HG02763 (cell line): Measurements from ENCODE around the gene DHRS3.

Experiments
- ATAC-seq: cut with Tn5 transposase; IDR thresholded peaks from one replicate; pipeline ENCODE4 v1.9.1; 2021; ENCODE audit warnings: mild to moderate bottlenecking, moderate library complexity; ENCODE audit not compliant: unreplicated experiment

DHRS3 gene

DNA sequence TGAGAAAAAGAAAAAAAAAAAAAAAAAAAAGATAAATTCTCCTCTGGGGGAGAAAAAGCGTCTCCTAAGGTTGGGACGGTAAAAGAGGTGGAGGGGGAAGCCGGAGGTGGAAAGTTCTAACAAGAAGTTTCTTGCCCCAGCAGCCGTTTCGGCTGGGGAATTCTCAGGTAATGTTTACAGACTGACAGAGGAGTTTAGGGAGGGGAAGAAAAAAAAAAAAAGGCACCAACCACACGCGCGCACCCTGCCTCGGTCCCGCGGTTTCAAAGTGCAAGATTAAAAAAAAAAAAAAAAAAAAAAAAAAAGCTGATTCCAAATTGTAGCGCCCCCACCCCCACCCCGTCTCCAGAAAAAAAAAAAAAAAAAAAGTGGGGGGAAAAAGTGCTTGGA lies 504 bp downstream of the DHRS3 start:
- no peak for ATAC-seq

DNA sequence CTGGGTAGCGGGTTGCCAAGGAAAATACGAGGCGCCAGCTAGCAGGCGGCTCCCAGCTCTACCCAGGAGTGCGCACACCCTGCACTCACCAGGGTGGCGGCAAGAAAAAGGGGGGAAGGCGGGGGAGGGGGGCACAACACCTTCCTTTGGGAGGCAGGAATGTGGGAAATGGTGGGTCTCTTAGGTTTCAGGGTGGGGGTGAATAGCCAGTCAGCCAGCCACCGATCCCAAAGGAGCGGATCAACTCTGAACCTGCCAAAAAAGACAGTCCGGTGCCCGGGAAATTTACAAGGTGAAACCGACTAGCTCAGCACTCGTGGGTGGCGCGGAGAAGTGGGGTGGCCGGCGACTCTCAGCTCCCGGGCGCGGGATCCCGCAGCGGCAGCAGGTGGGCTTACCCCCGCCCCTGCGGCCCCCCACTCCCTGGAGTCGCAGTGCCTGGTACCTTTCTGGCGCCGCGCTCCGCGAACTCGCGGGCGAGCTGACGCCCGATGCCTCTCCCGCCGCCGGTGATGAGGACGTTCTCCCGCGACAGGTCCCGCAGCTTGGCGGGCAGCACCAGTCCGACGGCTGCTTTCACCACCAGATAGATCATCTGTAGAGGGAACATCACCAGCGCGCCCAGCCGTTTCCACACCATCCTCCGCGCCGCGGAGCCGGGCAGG lies 1.2 kb downstream of the DHRS3 start:
- no peak for ATAC-seq

DNA sequence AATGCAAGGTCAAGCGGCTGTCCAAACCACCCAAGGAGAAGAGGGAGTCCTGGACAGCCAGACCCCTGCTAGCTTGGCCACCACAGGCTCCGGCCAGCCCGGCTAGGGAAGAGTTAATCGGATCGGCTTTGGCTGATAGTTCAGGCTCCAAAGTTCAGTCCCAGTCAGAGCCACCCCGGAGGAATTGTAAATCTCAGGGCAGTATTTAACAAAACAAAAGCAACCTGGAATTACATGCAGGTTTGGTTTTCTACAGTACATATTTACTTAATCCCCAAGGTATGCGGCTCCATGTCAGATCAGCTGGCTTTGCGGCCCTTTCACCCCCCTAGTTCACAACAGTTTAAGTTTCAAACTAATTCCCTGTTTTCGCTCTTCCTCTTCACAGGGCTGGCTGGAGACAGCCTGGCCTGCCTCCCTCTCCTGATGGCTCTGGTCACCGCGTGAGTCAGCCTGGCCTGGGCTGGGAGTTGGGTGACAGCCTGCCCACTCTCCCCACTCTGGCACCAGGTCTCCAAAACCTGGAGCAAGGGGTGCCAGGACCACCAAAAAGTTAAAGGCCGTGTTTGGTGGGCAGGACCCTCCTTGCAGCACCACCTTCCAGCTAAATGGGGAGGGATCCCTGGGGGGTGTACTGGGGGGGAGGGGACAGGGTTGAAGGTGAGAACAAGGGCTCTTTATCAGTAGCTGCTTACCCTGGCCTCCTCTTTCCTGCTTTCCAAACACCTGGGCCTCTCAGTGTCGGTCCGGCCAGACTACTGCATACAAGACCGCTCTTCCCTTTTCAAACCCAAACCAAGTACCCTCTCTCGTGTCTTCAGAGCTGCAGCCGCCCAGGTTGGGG lies 1.9 kb downstream of the DHRS3 start:
- no peak for ATAC-seq

DNA sequence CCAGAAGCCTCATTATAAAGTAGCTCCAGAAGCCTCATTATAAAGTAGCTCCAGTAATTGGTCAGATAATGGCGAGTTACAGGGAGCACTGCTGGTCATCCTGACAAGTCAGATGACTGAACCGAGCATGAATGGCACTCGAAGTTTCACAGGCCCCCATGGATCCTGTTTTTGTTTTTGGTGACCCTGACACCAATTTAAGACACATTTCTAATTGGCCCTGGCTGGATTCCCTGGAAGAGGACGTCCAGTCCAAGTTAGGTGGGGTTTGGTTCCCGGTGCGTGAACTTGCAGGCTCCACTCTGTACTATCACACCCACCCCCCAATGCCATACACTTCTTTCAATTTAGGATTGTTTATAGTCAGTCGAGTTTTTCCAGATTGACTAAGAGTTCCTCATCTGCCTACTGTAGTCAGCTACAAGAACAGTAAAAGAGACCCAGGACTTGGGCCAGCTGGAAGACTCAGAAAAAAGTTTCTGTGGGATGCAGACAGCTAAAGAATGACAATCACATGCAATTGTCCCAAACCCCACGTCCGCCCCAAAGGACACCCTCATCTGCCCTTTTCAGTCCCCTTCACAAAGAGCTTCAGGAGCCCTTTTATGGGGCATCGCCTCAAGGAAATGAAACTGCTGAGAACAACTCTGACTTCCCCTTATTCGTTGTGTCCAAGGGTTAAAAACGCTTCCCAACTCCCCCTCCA lies 2.7 kb downstream of the DHRS3 start:
- no peak for ATAC-seq

DNA sequence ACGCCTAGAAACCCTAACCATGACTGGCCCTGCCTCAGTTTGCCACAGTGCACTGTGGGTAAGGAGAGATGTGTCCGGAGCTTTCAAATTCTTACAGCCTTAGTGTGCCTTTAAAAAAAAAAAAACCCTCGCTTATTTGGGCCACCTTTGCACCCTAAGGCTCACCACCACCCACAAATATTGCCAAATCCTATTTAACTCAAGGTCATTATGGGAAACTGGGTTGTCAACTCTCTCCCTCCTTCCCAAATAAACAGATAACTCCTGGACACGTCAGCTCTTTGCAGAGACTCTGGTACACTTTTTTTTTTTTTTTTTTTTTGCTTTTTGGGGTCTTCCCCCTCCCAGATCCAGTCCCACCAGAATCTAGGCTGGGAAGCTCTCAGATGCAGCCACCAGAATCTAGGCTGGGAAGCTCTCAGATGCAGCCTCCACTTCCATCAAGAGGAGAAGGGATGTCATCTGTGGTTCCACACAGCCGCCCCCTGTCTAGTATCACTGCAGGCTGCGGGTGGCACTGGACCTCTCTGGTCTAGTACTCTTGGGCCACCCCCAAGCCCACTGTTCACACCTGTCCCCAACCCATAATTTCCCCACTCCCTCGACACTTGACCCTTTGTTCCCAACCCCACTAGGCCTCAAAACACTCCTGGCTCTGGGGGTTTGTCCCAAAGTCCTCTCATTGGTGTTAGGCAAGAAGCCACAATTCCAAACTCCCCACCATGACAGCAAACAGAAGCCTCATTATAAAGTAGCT lies 3.4 kb downstream of the DHRS3 start:
- ATAC-seq, result no peak

DNA sequence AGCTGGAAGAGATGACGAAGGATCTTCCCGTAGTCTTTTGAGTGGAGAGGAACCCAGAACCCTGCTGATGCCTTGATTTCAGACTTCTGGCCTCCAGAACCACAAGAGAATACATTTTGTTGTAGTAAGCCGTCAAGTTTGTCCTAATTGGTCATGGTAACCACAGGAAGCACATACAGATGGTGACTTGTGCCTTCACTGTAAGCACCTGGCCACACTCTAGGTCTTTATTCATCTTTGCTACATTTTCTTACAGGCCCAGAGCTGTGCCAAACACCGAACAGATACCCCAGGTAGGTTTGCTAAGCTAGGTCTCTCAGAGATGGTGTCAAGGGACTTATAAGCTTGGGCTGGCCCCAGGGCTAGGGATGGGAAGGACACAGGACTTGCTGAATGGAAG lies 4.8 kb downstream of the DHRS3 start:
- no peak for ATAC-seq

DNA sequence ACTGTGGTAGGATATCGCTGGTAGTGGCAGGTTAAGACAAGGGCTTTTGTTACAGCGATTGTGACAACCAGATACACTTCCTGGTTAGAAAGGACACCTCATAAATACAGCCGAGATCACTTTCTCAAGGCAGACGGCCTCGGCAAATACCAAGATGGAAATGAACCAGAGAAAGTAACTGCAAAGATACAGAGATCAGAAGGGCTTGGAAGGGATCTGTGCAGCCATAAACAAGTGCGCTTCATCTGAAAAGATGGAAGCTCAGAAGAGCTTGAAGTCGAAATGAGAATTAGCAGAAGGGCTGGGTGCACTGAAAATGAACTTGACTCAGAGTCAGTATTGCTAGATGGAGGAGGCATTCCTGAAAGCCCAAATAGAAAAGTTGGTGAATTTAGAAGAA lies 7.1 kb downstream of the DHRS3 start:
- no peak for ATAC-seq

DNA sequence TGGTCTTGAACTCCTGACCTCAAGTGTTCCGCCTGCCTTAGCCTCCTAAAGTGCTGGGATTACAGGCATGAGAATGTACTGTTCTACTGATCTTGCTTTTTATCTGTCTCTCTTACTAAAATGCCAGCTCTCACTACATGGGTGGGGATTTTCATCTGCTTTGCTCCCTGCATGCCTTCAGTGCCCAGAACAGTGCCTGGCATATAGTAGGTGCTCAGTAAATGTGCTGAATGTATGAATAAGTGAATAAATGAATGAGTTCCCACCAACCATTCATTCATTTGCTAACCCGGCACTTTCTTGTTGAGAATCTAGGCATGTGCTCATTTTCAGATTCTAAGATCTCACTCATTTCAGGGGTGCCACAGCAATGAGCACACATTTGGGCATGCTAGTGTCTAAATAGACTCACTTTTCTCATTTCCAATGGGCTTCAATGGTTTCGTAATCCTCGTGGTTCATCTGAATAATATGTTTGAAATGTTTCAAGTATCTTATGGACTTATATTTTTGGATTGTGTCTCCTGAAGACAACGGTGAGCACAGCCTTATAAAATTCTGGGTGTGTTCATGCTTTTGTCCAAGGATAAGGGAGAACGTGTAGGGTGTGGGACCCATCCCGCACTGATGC lies 7.6 kb downstream of the DHRS3 start:
- ATAC-seq, result no peak

DNA sequence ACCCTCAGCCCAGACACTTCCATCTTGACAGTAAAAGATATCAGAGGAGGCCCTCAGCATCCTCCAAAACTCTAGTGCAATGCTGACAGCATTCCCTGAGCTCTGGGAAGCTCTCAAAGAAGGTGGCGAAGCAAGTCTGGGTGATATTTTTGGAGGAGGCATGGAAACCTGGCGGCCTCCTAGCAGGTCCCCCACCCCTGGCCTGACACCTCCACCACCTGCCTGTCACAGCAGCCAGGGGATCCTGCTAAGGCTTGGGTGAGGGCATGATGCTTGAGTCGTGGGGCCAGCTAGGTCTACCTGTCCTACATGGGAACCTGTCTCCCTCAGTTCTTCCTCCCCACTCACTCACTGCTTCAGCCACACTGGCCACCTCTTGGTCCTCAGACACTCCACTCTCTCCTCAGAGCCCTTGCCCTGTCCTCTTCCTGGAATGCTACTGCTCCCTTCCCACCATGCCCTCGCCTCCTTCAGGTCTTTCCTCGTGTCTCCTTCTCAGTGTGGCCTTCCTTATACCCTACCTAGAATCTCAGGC lies 8.5 kb downstream of the DHRS3 start:
- ATAC-seq, result no peak

DNA sequence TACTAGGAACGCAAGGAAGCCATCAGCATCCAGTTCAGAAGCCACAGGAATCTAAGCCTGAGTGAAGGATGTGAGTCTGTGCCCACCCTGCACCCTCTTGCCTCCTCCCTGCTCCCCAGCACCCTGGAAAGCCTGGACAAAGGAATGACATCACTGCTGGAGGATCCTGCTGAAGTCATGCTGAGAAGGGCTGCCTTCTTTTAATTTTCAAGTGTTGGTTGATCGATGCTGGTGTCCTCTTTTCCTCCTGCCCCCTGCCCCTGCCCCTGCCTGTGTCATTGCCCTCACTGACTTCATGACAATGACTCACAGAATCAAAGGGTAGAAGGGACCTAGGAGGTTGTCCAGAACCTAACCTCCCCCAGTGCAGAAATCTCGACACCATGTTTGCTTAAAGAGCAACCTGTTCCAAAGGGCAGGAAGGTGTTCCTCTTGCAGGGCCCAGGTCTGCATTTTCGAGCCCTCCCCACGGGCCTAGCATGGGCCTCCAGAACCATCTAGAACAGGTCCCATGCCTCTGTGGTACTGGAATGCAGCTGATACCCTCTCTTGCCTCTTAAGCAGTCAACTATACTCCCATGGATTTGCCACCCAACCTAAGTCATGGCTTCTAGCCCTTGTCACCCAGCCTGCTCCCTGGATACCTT lies 9.6 kb downstream of the DHRS3 start:
- ATAC-seq, result no peak

DNA sequence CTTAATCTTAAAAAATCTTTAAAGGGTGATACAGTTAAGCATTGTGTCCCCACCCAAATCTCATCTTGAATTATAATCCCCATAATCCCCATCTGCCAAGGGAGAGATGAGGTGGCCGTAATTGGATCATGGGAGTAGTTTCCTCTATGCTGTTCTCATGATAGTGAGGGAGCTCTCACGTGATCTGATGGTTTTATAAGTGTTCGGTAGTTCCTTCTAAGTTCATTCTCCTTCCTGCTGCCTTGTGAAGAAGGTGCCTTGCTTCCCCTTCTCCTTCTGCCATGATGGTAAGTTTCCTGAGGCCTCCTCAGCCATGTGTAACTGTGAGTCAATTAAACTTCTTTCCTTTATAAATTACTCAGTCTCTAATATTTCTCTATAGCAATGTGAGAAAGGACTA lies 10.7 kb downstream of the DHRS3 start:
- no peak for ATAC-seq

DNA sequence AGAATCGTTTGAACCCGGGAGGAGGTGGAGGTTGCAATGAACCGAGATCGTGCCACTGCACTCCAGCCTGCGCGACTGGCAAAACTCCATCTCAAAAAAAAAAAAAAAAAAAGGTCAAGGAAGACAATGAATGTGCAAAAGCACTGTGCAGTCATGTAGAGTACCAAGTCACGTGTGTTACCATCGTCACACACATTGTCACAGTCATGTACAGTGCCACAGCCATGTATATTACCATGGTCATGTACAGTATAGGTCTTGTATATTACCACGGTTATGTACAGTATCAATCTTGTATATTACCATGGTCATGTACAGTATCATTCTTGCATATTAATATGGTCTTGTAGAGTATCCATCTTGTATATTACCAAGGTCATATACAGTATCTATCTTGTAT lies 13.0 kb downstream of the DHRS3 start:
- no peak for ATAC-seq

DNA sequence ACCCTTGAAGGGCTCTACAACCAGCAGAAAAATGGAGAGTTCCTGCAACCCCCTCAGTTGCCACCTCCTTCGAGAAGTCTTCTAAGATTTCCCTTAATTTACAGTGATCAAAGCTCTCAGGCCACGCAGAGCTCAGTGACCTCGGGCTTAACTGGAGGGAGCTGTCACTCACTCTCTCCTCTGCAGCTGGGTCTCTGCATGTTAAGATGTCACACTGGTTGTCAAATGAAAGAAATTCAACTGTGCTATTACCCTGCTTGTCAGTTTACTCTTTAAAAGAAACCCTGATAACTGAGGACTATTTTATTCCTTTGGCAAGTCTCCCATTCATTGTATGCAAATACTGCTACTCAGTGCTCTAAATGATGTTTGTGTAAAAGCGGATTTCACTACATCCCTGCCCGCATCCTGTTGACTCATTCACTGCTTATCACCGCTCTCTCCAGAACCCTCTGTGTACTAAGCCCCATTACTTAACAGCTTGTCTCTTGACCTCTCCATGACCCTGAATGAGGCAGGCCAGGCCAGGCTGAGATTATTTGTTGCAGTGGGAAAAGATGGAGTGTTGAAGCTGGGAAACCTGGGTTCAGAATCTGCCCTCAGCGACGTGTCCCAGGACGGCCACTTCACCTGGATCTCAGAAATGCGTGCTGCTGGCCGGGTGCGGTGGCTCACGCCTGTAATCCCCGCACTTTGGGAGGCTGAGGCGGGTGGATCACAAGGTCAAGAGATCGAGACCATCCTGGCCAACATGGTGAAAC lies 13.7 kb downstream of the DHRS3 start:
- no peak for ATAC-seq

DNA sequence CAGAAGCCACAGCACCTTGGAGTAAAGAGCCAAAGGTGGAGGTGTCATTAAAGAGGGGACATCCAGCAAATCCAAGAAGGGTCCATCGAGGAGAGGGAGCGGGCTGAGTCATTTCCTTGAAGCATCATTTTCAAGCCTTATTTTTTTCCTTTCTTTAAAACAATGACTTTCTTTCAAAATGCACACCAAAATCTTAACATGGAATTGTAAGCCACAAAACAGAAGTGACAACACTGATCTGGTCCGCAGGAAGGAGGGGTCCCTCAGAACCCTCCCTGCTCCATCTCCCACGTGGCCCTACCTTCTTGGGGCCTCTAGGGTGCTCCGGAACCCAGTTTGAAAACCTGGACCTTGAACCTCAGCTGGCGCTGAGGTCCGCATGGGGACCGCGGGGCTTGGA lies 14.8 kb downstream of the DHRS3 start:
- ATAC-seq, result no peak

DNA sequence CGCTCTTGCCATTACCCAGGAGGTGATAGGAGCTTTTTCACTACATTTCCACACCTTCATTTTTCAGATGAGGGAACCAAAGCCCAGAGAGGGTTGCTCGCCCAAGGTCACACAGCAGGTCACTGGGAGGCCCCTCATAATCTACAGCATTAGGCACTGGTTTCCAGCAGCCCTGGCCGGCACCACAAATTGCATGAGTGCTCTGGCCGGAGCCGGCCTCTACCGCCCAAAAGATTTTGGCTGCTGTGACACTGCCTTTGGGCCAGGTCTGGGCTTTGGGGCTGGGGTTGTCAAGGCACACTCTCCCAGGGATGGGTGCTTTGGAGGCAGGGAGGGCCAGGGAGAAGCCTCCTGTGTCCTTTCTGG lies 15.4 kb downstream of the DHRS3 start:
- no peak for ATAC-seq

DNA sequence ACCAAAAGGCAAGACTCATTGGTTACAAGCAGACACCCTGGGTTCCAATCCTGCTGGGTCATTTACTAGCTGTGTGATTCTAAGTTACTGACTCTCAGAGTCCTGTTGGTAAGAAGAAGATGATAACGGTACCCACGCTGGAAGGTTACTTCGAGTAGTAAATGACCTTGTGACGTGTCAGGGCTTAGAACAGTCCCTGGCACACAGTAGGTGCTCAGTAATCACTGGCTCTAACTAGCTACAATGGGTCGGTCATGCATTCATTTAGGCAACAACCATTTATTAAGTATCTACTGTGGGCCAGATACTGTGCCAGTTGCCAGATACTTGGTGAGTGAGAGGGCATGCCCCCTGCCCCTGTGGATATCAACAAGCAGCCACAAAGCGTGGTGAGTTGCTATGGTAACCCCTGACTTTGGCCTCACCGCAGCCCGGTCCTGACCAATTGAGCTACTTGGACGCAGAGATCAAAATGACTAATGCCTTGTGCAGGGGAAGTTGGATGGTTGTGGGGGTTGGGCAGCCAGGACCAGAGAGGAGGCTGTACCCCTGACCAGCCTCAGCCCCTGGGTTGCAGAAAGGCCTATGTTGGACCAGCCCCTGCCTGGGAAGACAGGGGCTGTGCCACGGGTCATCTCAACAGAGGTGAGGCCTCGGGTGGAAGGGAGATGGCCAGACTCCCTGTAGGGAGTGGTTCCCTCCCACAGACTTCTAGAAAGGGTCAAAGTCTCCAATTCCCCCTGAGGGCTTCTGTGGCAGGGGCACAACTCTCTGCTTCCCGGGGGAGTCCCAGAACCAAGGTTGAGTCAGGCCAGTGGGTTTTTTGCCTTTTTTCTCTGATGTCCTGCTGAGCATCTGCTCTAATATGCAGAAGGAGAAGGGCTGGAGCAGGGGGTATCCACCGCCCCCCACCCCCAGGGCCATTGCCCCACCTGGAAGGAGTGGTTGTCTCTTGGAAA lies 16.0 kb downstream of the DHRS3 start:
- no peak for ATAC-seq

DNA sequence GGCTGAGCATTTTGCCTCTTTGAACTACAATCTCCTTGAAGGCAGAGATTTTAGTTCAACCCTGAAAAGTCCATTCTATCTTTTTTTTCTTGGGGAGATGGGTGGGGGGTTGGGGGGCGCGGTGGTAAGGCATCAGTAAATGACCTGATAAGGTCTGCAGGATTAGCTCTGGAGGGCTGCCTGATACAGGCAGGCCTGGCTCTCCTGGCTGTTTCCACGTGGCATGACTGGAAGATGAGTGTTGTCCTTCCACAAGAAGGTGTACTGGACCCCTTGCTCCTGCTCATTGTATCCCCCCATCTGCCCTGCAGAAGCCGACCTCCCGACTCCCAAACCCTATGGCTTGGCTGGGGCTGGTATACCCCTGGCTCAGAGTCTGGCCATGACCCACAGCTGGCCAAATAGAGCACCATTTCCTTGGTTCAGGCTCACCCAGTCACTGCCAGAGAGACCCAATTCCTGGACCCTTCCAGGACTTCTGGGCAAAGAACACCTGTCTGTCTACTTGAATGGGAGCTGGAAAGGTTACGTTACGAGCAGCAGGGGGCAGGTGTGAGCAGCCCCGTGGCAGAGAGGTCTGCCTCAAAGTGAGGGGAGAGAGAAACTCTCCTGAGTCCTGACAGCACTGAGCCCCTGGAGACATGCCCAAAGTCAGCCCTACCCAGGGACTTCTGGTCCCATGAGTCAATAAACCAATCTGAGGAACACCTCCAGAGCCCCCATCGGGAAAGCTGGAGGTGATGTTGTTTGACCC lies 17.0 kb downstream of the DHRS3 start:
- no peak for ATAC-seq

DNA sequence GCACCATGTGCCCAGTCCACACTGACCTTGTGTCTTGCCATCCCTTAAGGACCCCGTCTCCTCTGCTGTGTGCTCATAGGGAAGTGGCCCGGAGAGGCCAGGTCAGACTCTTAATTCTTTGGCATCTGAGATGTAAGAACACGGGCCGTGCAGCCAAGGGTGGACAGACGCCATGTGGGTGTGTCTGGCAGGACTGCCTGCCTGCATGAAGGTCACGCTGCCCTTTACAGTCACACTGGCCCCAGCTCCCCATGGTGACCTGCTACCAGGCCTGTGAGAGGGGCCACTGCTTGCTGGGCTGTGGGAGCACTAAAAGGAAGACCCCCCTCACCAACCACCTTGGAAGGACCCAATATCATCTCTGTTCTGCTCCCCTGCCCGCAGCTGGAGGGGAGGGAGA lies 17.7 kb downstream of the DHRS3 start:
- no peak for ATAC-seq
